SW 1271 (cell line): ENCODE results near the gene FOCAD.
A peak's percentile ranks its signal among the peaks of the same experiment; 100 is the strongest.

Experiments used
- DNase-seq, 2 experiments: peaks; one replicate each; lab custom pipeline; 2025; lab: John Stamatoyannopoulos, UW

The FOCAD gene

GRCh38 chr9:20729523-20729922 is 45.5 kb downstream of the FOCAD start:
- no peak for DNase-seq

- peak; percentile 32 to 69 for DNase-seq
Measured at GRCh38 chr9:20732118-20732517, 48.1 kb downstream of the FOCAD start.

- no peak for DNase-seq
Measured at GRCh38 chr9:20734275-20734674, 50.2 kb downstream of the FOCAD start.

GRCh38 chr9:20740304-20740703 is 56.2 kb downstream of the FOCAD start:
- no peak for DNase-seq

- no peak for DNase-seq
Measured at GRCh38 chr9:20740929-20741582, 57.0 kb downstream of the FOCAD start.

GRCh38 chr9:20742833-20743232 is 58.8 kb downstream of the FOCAD start:
- no peak for DNase-seq

- DNase-seq = no peak
Measured at GRCh38 chr9:20744036-20744630, 60.1 kb downstream of the FOCAD start.

- no peak for DNase-seq
Measured at GRCh38 chr9:20746967-20747366, 62.9 kb downstream of the FOCAD start.

- no peak for DNase-seq
Measured at GRCh38 chr9:20749496-20750198, 65.6 kb downstream of the FOCAD start.

GRCh38 chr9:20753761-20754160 is 69.7 kb downstream of the FOCAD start:
- DNase-seq = no peak

GRCh38 chr9:20754556-20754955 is 70.5 kb downstream of the FOCAD start:
- DNase-seq = no peak

- DNase-seq = no peak
Measured at GRCh38 chr9:20760246-20760891, 76.3 kb downstream of the FOCAD start.

GRCh38 chr9:20770947-20771346 is 86.9 kb downstream of the FOCAD start:
- no peak for DNase-seq

GRCh38 chr9:20771729-20772128 is 87.7 kb downstream of the FOCAD start:
- DNase-seq = no peak

GRCh38 chr9:20775683-20776082 is 91.6 kb downstream of the FOCAD start:
- DNase-seq = no peak

GRCh38 chr9:20781092-20781491 is 97.0 kb downstream of the FOCAD start:
- DNase-seq = no peak

- no peak for DNase-seq
Measured at GRCh38 chr9:20782289-20782688, 98.2 kb downstream of the FOCAD start.

GRCh38 chr9:20783057-20784038 is 99.3 kb downstream of the FOCAD start:
- no peak for DNase-seq

- no peak for DNase-seq
Measured at GRCh38 chr9:20784196-20784595, 100.1 kb downstream of the FOCAD start.

- no peak for DNase-seq
Measured at GRCh38 chr9:20786807-20787206, 102.7 kb downstream of the FOCAD start.
